Measurements from ENCODE around the gene KLRK1.
"Not testable (repeated sequence)": the region's sequence is repeated elsewhere in the genome, so short reads cannot be mapped to it uniquely, and the experiment has no call there.

DNA sequence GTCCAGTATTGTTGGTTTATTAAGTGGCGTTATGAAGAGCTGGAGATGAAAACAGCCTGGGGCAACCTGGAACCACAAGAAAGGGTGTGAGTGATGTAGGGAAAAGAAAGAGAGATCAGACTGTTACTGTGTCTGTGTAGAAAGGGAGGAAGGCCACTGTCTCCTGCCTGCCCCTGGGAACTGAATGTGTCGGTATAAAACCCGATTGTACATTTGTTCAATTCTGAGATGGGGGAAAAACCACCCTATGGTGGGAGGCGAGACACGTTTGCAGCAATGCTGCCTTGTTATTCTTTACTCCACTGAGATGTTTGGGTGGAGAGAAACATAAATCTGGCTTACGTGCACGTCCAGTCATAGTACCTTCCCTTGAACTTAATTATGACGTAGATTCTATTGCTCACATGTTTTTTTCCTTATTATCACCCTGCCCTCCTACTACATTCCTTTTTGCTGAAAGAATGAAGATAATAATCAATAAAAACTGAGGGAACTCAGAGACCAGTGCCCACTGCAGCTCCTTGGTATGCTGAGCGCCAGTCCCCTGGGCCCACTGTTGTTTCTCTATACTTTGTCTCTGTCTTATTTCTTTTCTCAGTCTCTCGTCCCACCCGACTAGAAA, 4.8 kb upstream of the KLRK1 start:
- TF ChIP-seq, protein P1, sequence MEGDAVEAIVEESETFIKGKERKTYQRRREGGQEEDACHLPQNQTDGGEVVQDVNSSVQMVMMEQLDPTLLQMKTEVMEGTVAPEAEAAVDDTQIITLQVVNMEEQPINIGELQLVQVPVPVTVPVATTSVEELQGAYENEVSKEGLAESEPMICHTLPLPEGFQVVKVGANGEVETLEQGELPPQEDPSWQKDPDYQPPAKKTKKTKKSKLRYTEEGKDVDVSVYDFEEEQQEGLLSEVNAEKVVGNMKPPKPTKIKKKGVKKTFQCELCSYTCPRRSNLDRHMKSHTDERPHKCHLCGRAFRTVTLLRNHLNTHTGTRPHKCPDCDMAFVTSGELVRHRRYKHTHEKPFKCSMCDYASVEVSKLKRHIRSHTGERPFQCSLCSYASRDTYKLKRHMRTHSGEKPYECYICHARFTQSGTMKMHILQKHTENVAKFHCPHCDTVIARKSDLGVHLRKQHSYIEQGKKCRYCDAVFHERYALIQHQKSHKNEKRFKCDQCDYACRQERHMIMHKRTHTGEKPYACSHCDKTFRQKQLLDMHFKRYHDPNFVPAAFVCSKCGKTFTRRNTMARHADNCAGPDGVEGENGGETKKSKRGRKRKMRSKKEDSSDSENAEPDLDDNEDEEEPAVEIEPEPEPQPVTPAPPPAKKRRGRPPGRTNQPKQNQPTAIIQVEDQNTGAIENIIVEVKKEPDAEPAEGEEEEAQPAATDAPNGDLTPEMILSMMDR (conservative IDR thresholded peaks at IDR 0.05 in 1 of 2, IDR thresholded peaks at IDR 0.05 in 1 of 2; ENCODE audit: extremely low read depth in 1 of 2, insufficient read depth in 1 of 2, low read depth in 1 of 2, low read length in 2 of 2), result not testable (repeated sequence)
- not testable (repeated sequence) for TF ChIP-seq EZH2 (IDR thresholded peaks at IDR 0.05; ENCODE audit: borderline replicate concordance, low read length)
